SK-N-SH treated with all-trans-retinoic acid at 6 μM for 48 hours (cell line): Measurements from ENCODE around the gene FAM50B.

ENCODE experiments used
- ATAC-seq: fragments of 200-7000 bp; cut with Tn5 transposase; 3 replicates; pipeline ENCODE4 v1.9.1; 2020; ENCODE audit warnings: mild to moderate bottlenecking, moderate library complexity
- ARNTL ChIP-seq: fragments of 450-650 bp; formaldehyde crosslinking; IDR thresholded peaks from 2 replicates; pipeline ENCODE4 v1.5.0; 2020; ENCODE audit warnings: low read depth, mild to moderate bottlenecking, moderate library complexity, borderline replicate concordance
- BACH2 ChIP-seq: fragments of 250-450 bp; sonication (Bioruptor Pico); IDR thresholded peaks from 2 replicates; pipeline ENCODE4 v1.9.0; 2021; ENCODE audit warnings: mild to moderate bottlenecking, borderline replicate concordance
- CREB5 ChIP-seq: fragments of 250-450 bp; sonication (Bioruptor Pico); IDR thresholded peaks from 2 replicates; pipeline ENCODE4 v1.5.1; 2020; ENCODE audit warnings: low read depth, mild to moderate bottlenecking, moderate library complexity
- CSDC2 ChIP-seq: fragments of 250-450 bp; sonication (Bioruptor Pico); IDR thresholded peaks from 2 replicates; pipeline ENCODE4 v1.5.0; 2020; ENCODE audit warnings: mild to moderate bottlenecking, moderate library complexity
- ESRRG ChIP-seq: fragments of 250-450 bp; sonication (Bioruptor Pico); IDR thresholded peaks from 2 replicates; pipeline ENCODE4 v1.6.1; 2021; ENCODE audit warnings: mild to moderate bottlenecking
- GLIS3 ChIP-seq: fragments of 250-450 bp; sonication (Bioruptor Pico); IDR thresholded peaks from 2 replicates; pipeline ENCODE4 v1.5.0; 2020; ENCODE audit warnings: mild to moderate bottlenecking, moderate library complexity
- ISL1 ChIP-seq: fragments of 250-450 bp; sonication (Bioruptor Pico); IDR thresholded peaks from 2 replicates; pipeline ENCODE4 v2.1.2; 2022; ENCODE audit warnings: mild to moderate bottlenecking, moderate library complexity
- OSR1 ChIP-seq: fragments of 250-450 bp; sonication (Bioruptor Pico); IDR thresholded peaks from 2 replicates; pipeline ENCODE4 v1.8.0; 2022; ENCODE audit warnings: moderate library complexity, mild to moderate bottlenecking, inconsistent platforms
- PPARA ChIP-seq: fragments of 250-450 bp; sonication (Bioruptor Pico); IDR thresholded peaks from 2 replicates; pipeline ENCODE4 v1.5.0; 2020; ENCODE audit warnings: mild to moderate bottlenecking, borderline replicate concordance
- RARB ChIP-seq: fragments of 250-450 bp; sonication (Bioruptor Pico); IDR thresholded peaks from 2 replicates; pipeline ENCODE4 v1.8.0; 2021; ENCODE audit warnings: mild to moderate bottlenecking, moderate library complexity
- SNAI2 ChIP-seq: fragments of 250-450 bp; sonication (Bioruptor Pico); IDR thresholded peaks from 2 replicates; pipeline ENCODE4 v1.5.0; 2020; ENCODE audit warnings: mild to moderate bottlenecking, moderate library complexity
- TCF4 ChIP-seq: fragments of 250-450 bp; sonication (Bioruptor Pico); IDR thresholded peaks from 2 replicates; pipeline ENCODE4 v1.8.0; 2021; ENCODE audit warnings: mild to moderate bottlenecking, moderate library complexity, borderline replicate concordance
- ZC3H10 ChIP-seq: fragments of 250-450 bp; sonication (Bioruptor Pico); IDR thresholded peaks from 2 replicates; pipeline ENCODE4 v1.5.1; 2021; ENCODE audit warnings: mild to moderate bottlenecking, moderate library complexity
- ZFP3 ChIP-seq: fragments of 250-450 bp; sonication (Bioruptor Pico); IDR thresholded peaks from 2 replicates; pipeline ENCODE4 v1.5.0; 2020; ENCODE audit warnings: mild to moderate bottlenecking, moderate library complexity
- ZNF565 ChIP-seq: fragments of 450-650 bp; formaldehyde crosslinking; conservative IDR thresholded peaks from 2 replicates; pipeline ENCODE4 v1.5.0; 2020; ENCODE audit warnings: low read depth, mild to moderate bottlenecking, moderate library complexity
- ZNF70 ChIP-seq: fragments of 450-650 bp; formaldehyde crosslinking; IDR thresholded peaks from 2 replicates; pipeline ENCODE4 v1.5.0; 2020; ENCODE audit warnings: mild to moderate bottlenecking, moderate library complexity
- ZNF8 ChIP-seq: fragments of 450-650 bp; formaldehyde crosslinking; IDR thresholded peaks from 2 replicates; pipeline ENCODE4 v1.5.0; 2020; ENCODE audit warnings: mild to moderate bottlenecking, moderate library complexity
- TF ChIP-seq, protein P1 (sequence below): fragments of 250-450 bp; sonication (Bioruptor Pico); IDR thresholded peaks from 2 replicates; pipeline ENCODE4 v1.5.0; 2020; ENCODE audit warnings: mild to moderate bottlenecking, moderate library complexity
- TF ChIP-seq, protein P2 (sequence below): fragments of 250-450 bp; sonication (Bioruptor Pico); IDR thresholded peaks from 2 replicates; pipeline ENCODE4 v1.8.0; 2021; ENCODE audit warnings: low read depth, mild to moderate bottlenecking, moderate library complexity, borderline replicate concordance
- TF ChIP-seq, protein P3 (sequence below): fragments of 250-450 bp; sonication (Bioruptor Pico); IDR thresholded peaks from 2 replicates; pipeline ENCODE4 v1.5.1; 2021; ENCODE audit warnings: mild to moderate bottlenecking, moderate library complexity
- TF ChIP-seq, protein P4 (sequence below): fragments of 250-450 bp; sonication (Bioruptor Pico); IDR thresholded peaks from 2 replicates; pipeline ENCODE4 v1.8.0; 2020; ENCODE audit warnings: mild to moderate bottlenecking, moderate library complexity, borderline replicate concordance

The FAM50B gene

DNA sequence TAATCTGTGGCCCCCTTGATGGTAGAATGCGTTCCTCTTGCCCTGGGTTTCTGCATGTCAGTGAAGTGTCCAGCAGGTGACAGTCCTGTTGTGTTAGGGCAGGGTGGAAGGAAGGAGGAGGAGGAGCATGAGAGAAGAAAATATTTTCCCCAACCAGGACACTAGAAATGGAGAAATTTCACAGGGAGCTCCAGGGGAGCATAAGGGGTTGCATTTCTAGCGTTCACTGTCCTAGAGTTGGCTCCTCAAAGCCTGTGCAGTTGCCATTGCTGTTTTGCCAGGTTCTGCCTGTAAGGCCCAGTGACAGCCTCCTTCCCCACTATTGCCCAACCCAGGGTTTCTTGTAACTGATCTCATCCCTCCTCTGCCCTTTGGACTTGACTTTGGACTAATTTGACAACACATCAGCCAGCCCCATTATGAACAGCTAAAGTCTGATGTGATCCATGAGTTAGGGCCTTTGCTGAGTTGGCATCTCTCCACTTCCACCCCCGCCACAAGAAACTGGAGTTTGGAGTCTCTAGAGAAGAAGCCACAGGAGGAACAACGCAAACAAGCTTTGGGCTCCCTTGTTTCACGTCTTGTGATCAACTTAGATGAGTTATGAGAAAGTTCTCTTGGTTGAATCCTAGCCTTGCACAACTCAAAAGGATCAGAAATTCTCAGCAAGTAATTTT is 14.0 kb upstream of the FAM50B start:
- TF ChIP-seq ESRRG (CRISPR knock-in tag) (no peak), GLIS3 (no peak), ZNF70 (CRISPR knock-in tag) (no peak)
- TF ChIP-seq, protein P1, sequence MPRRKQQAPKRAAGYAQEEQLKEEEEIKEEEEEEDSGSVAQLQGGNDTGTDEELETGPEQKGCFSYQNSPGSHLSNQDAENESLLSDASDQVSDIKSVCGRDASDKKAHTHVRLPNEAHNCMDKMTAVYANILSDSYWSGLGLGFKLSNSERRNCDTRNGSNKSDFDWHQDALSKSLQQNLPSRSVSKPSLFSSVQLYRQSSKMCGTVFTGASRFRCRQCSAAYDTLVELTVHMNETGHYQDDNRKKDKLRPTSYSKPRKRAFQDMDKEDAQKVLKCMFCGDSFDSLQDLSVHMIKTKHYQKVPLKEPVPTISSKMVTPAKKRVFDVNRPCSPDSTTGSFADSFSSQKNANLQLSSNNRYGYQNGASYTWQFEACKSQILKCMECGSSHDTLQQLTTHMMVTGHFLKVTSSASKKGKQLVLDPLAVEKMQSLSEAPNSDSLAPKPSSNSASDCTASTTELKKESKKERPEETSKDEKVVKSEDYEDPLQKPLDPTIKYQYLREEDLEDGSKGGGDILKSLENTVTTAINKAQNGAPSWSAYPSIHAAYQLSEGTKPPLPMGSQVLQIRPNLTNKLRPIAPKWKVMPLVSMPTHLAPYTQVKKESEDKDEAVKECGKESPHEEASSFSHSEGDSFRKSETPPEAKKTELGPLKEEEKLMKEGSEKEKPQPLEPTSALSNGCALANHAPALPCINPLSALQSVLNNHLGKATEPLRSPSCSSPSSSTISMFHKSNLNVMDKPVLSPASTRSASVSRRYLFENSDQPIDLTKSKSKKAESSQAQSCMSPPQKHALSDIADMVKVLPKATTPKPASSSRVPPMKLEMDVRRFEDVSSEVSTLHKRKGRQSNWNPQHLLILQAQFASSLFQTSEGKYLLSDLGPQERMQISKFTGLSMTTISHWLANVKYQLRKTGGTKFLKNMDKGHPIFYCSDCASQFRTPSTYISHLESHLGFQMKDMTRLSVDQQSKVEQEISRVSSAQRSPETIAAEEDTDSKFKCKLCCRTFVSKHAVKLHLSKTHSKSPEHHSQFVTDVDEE (CRISPR knock-in tag), result no peak
- TF ChIP-seq, protein P2, sequence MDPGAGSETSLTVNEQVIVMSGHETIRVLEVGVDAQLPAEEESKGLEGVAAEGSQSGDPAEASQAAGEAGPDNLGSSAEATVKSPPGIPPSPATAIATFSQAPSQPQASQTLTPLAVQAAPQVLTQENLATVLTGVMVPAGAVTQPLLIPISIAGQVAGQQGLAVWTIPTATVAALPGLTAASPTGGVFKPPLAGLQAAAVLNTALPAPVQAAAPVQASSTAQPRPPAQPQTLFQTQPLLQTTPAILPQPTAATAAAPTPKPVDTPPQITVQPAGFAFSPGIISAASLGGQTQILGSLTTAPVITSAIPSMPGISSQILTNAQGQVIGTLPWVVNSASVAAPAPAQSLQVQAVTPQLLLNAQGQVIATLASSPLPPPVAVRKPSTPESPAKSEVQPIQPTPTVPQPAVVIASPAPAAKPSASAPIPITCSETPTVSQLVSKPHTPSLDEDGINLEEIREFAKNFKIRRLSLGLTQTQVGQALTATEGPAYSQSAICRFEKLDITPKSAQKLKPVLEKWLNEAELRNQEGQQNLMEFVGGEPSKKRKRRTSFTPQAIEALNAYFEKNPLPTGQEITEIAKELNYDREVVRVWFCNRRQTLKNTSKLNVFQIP (CRISPR knock-in tag), result no peak
- no peak for ATAC-seq

GRCh38 chr6:3835785-3836184 is 13.4 kb upstream of the FAM50B start:
- no peak for ATAC-seq

GRCh38 chr6:3836566-3836965 is 12.6 kb upstream of the FAM50B start:
- no peak for ATAC-seq
- TF ChIP-seq ZNF8 (CRISPR knock-in tag), result no peak
- TF ChIP-seq, protein P2 (CRISPR knock-in tag), result no peak
- no peak for TF ChIP-seq ZFP3 (CRISPR knock-in tag)
- no peak for TF ChIP-seq TCF4 (CRISPR knock-in tag)
- no peak for TF ChIP-seq CREB5
- no peak for TF ChIP-seq ARNTL (CRISPR knock-in tag)
- no peak for TF ChIP-seq GLIS3
- TF ChIP-seq SNAI2 (CRISPR knock-in tag), result no peak
- TF ChIP-seq ZNF565 (CRISPR knock-in tag), result no peak
- TF ChIP-seq, protein P3, sequence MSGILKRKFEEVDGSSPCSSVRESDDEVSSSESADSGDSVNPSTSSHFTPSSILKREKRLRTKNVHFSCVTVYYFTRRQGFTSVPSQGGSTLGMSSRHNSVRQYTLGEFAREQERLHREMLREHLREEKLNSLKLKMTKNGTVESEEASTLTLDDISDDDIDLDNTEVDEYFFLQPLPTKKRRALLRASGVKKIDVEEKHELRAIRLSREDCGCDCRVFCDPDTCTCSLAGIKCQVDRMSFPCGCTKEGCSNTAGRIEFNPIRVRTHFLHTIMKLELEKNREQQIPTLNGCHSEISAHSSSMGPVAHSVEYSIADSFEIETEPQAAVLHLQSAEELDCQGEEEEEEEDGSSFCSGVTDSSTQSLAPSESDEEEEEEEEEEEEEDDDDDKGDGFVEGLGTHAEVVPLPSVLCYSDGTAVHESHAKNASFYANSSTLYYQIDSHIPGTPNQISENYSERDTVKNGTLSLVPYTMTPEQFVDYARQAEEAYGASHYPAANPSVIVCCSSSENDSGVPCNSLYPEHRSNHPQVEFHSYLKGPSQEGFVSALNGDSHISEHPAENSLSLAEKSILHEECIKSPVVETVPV (CRISPR knock-in tag), result no peak
- TF ChIP-seq RARB (CRISPR knock-in tag), result no peak
- TF ChIP-seq OSR1 (CRISPR knock-in tag), result no peak
- no peak for TF ChIP-seq ZNF70 (CRISPR knock-in tag)
- no peak for TF ChIP-seq ISL1 (CRISPR knock-in tag)
- TF ChIP-seq CSDC2 (CRISPR knock-in tag), result no peak
- no peak for TF ChIP-seq PPARA
- TF ChIP-seq, protein P4, sequence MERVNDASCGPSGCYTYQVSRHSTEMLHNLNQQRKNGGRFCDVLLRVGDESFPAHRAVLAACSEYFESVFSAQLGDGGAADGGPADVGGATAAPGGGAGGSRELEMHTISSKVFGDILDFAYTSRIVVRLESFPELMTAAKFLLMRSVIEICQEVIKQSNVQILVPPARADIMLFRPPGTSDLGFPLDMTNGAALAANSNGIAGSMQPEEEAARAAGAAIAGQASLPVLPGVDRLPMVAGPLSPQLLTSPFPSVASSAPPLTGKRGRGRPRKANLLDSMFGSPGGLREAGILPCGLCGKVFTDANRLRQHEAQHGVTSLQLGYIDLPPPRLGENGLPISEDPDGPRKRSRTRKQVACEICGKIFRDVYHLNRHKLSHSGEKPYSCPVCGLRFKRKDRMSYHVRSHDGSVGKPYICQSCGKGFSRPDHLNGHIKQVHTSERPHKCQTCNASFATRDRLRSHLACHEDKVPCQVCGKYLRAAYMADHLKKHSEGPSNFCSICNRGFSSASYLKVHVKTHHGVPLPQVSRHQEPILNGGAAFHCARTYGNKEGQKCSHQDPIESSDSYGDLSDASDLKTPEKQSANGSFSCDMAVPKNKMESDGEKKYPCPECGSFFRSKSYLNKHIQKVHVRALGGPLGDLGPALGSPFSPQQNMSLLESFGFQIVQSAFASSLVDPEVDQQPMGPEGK (CRISPR knock-in tag), result no peak
- TF ChIP-seq, protein P1 (CRISPR knock-in tag), result no peak

More at GRCh38 chr6:3835785-3836184, 13.4 kb upstream of the FAM50B start:
- TF ChIP-seq PPARA (no peak), ZC3H10 (CRISPR knock-in tag) (no peak), RARB (CRISPR knock-in tag) (no peak), ZNF8 (CRISPR knock-in tag) (no peak), BACH2 (CRISPR knock-in tag) (no peak), GLIS3 (no peak), SNAI2 (CRISPR knock-in tag) (no peak)
- TF ChIP-seq, protein P3 (CRISPR knock-in tag), result no peak
